ENCODE results near the gene ARFGAP3.

ARFGAP3 gene

GRCh38 chr22:42848941-42849550, 8.0 kb downstream of the ARFGAP3 start:
- no peak overlapping the region for H3K27ac ChIP-seq
- H3K27me3 ChIP-seq, result no peaks in the 10 kb centered on the region
- TF ChIP-seq Cebpa-rat (IDR thresholded peaks at IDR 0.05), result no peak
- no peak overlapping the region for H3K9ac ChIP-seq
- no peak overlapping the region for H3K4me3 ChIP-seq
- 0 out of 22 replicates have a peak, but pooled peaks cover 0 to 3% (median 0%) of the 10 kb centered on the region in 11 experiments for H3K9me3 ChIP-seq (replicated peaks in 1 of 11)
- peaks cover 28 to 67% (median 44%) of the 10 kb centered on the region in 11 experiments for H3K36me3 ChIP-seq
- peaks cover 19 to 73% (median 52%) of the 10 kb centered on the region in 11 experiments; a peak in 19 of 22 replicates for H4K20me1 ChIP-seq
- H3K4me1 ChIP-seq, result peaks cover 0 to 7% (median 3%) of the 10 kb centered on the region in 10 experiments; a peak in 15 of 20 replicates
- no peak overlapping the region for H3K4me2 ChIP-seq

- Histone ChIP-seq H3K9me3 (replicated peaks in 1 of 11) (no peaks in the 10 kb centered on the region), H3K27ac (no peak overlapping the region), H4K20me1 (peaks cover 19 to 69% (median 39%) of the 10 kb centered on the region in 11 experiments; a peak in 19 of 22 replicates), H3K4me1 (peaks cover 0 to 6% (median 0%) of the 10 kb centered on the region in 10 experiments; a peak in 2 of 20 replicates), H3K4me2 (no peak overlapping the region), H3K27me3 (no peaks in the 10 kb centered on the region), H3K36me3 (peaks cover 47 to 69% (median 54%) of the 10 kb centered on the region in 11 experiments), H3K4me3 (no peak overlapping the region), H3K9ac (no peak overlapping the region)
- TF ChIP-seq Cebpa-rat (IDR thresholded peaks at IDR 0.05), result no peak
Observed at GRCh38 chr22:42847110-42847509, 10.0 kb downstream of the ARFGAP3 start.

DNA sequence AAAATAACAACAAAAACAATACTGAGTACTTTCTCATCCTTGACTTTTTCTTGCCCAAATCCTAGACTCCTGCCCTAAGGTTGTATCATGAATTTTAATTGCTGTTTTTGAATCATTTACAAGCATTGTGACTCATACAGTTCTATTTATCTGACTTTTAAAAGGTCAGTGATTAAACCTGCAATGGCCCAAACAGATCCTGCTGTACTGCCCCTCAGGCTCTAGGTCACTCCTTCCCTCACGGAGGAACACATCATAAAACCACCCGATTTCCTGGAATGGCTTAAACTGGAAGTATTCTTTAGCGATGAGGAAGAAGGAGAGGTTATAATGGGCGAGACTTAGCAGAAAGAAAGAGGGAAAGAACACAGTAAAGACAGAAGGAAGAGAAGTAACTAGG, 12.3 kb downstream of the ARFGAP3 start:
- peaks cover 0 to 6% (median 0%) of the 10 kb centered on the region in 10 experiments; a peak in 2 of 20 replicates for H3K4me1 ChIP-seq
- H3K4me2 ChIP-seq, result no peak overlapping the region
- H3K27ac ChIP-seq, result no peak overlapping the region
- no peak overlapping the region for H3K4me3 ChIP-seq
- peaks cover 70 to 82% (median 76%) of the 10 kb centered on the region in 11 experiments for H3K36me3 ChIP-seq
- no peak for TF ChIP-seq Cebpa-rat (IDR thresholded peaks at IDR 0.05)
- H3K27me3 ChIP-seq, result no peaks in the 10 kb centered on the region
- no peak overlapping the region for H3K9ac ChIP-seq
- peaks cover 12 to 54% (median 21%) of the 10 kb centered on the region in 11 experiments; a peak in 18 of 22 replicates for H4K20me1 ChIP-seq
- no peaks in the 10 kb centered on the region for H3K9me3 ChIP-seq (replicated peaks in 1 of 11)

DNA sequence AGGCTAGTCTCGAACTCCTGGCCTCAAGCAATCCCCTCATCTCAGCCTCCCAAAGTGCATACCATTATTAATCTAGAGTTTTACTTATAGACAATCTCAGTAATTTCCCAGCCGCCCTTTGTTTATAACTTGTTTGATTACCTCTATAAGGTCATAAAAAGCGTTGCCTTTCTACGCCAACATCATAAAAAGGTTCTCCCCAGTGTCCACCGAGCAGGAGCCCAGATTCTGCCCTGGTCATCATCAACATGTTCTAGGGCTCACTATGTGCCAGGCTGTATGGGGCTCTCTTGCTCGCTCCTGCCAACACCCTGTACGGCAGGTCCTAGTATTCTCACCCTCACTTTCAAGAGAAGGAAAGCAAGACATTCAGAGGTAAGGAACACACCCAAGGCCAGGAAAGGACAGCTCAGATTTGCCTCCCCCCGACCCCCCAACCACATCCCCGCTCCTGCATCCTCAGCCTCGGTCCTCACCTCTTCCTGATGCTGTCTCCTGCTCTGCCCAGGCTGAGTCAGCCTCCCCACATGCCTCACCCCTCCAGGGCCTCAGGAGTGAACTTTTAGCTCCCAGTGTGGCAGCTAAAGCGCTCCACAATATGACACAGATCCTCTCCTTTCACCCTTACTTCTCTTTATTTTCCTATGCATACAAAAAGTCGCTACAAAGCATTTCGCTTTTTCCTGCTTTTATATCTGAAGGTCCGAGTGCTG, 14.3 kb downstream of the ARFGAP3 start:
- peaks cover 82 to 97% (median 92%) of the 10 kb centered on the region in 11 experiments for H3K36me3 ChIP-seq
- no peak overlapping the region for H3K4me3 ChIP-seq
- peaks cover 0 to 34% (median 7%) of the 10 kb centered on the region in 11 experiments; a peak in 14 of 22 replicates for H4K20me1 ChIP-seq
- no peak overlapping the region for H3K9ac ChIP-seq
- H3K4me2 ChIP-seq, result no peak overlapping the region
- no peak overlapping the region for H3K27ac ChIP-seq
- no peaks in the 10 kb centered on the region for H3K27me3 ChIP-seq
- H3K9me3 ChIP-seq (replicated peaks in 1 of 11), result no peaks in the 10 kb centered on the region
- TF ChIP-seq Cebpa-rat (IDR thresholded peaks at IDR 0.05), result no peak
- peaks cover 0 to 6% (median 0%) of the 10 kb centered on the region in 10 experiments; a peak in 3 of 20 replicates for H3K4me1 ChIP-seq

DNA sequence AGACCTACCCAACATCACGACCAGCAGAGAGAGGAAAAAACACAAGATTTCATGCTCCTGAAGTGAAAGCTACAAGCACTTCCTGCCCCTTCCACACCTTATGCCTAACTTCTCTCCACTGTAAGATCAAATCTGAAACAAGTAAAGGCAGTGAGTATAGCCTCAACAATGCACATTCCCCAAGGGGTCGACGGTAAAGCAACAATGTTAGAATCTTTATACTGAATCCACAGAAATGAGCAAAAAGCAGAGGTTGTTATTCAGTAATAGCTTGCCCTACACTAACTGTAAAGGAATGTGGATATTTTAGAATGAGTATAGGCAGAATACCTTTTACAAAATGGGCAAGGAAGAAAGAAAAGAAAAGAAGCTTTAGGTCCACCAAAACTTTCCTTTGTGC, 15.6 kb downstream of the ARFGAP3 start:
- H3K27me3 ChIP-seq, result no peaks in the 10 kb centered on the region
- H3K27ac ChIP-seq, result no peak overlapping the region
- peaks cover 0 to 24% (median 3%) of the 10 kb centered on the region in 11 experiments; a peak in 11 of 22 replicates for H4K20me1 ChIP-seq
- peaks cover 85 to 100% (median 95%) of the 10 kb centered on the region in 11 experiments for H3K36me3 ChIP-seq
- peaks cover 0 to 6% (median 0%) of the 10 kb centered on the region in 10 experiments; a peak in 3 of 20 replicates for H3K4me1 ChIP-seq
- no peaks in the 10 kb centered on the region for H3K9me3 ChIP-seq (replicated peaks in 1 of 11)
- no peak overlapping the region for H3K9ac ChIP-seq
- no peak for TF ChIP-seq Cebpa-rat (IDR thresholded peaks at IDR 0.05)
- no peak overlapping the region for H3K4me2 ChIP-seq
- no peak overlapping the region for H3K4me3 ChIP-seq

DNA sequence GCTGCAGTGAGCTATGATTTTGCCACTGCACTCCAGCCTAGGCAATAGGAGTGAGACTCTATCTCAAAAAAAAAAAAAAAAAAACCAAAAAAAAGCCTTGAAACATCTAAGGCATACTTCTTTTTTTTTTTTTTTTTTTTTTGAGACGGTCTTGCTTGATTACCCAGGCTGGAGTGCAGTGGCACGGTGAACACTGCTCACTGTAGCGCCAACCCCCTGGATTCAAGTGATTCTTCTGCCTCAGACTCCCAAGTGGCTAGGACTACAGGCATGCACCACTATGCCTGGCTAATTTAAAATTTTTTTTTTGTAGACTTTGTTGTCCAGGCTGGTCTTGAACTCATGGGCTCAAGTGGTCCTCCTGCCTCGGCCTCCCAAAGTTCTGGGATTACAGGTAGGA, 19.5 kb downstream of the ARFGAP3 start:
- Histone ChIP-seq H3K4me1 (no peaks in the 10 kb centered on the region; a peak in 1 of 20 replicates), H4K20me1 (peaks cover 0 to 13% (median 0%) of the 10 kb centered on the region in 11 experiments; a peak in 8 of 22 replicates)
- no peak for TF ChIP-seq Cebpa-rat (IDR thresholded peaks at IDR 0.05)

DNA sequence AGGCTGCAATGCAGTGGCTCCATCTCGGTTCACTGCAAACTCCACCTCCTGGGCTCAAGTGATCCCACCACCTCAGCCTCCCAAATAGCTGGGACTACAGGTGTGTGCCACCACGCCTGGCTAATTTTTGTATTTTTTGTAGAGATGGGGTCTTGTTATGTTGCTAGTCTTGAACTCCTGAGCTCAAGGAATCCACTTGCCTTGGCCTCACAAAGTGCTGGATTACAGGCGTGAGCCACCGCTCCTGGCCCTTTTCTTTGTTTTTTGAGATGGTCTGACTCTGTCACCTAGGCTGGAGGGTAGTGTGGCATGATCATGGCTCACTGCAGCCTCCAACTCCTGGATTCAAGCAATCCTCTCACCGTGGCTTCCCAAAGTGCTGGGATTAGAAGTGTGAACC, 21.0 kb downstream of the ARFGAP3 start:
- Histone ChIP-seq H3K36me3 (peaks cover 88 to 100% (median 95%) of the 10 kb centered on the region in 11 experiments), H4K20me1 (peaks cover 0 to 5% (median 0%) of the 10 kb centered on the region in 11 experiments; a peak in 4 of 22 replicates)

More for the DNA sequence above, 19.5 kb downstream of the ARFGAP3 start:
- H3K27me3 ChIP-seq, result no peaks in the 10 kb centered on the region
- H3K4me2 ChIP-seq, result no peak overlapping the region
- H3K4me3 ChIP-seq, result no peak overlapping the region
- H3K9ac ChIP-seq, result no peak overlapping the region
- H3K36me3 ChIP-seq, result peaks cover 88 to 100% (median 95%) of the 10 kb centered on the region in 11 experiments
- H3K9me3 ChIP-seq (replicated peaks in 1 of 11), result no peaks in the 10 kb centered on the region
- H3K27ac ChIP-seq, result no peak overlapping the region

GRCh38 chr22:42834177-42834949, 22.7 kb downstream of the ARFGAP3 start:
- Histone ChIP-seq H3K36me3 (peaks cover 88 to 100% (median 96%) of the 10 kb centered on the region in 11 experiments), H3K27ac (no peak overlapping the region), H3K27me3 (no peaks in the 10 kb centered on the region), H3K4me1 (peaks cover 0 to 10% (median 4%) of the 10 kb centered on the region in 10 experiments; a peak in 9 of 20 replicates), H3K4me2 (no peak overlapping the region), H4K20me1 (peaks cover 0 to 3% (median 0%) of the 10 kb centered on the region in 11 experiments; a peak in 5 of 22 replicates), H3K9me3 (replicated peaks in 1 of 11) (no peaks in the 10 kb centered on the region), H3K4me3 (no peak overlapping the region), H3K9ac (no peak overlapping the region)
- TF ChIP-seq Cebpa-rat (IDR thresholded peaks at IDR 0.05), result no peak

More for the DNA sequence above, 21.0 kb downstream of the ARFGAP3 start:
- no peak for TF ChIP-seq Cebpa-rat (IDR thresholded peaks at IDR 0.05)
- Histone ChIP-seq H3K4me3 (no peak overlapping the region), H3K9me3 (replicated peaks in 1 of 11) (no peaks in the 10 kb centered on the region), H3K4me1 (no peaks in the 10 kb centered on the region; a peak in 1 of 20 replicates), H3K4me2 (no peak overlapping the region), H3K27ac (no peak overlapping the region), H3K9ac (no peak overlapping the region), H3K27me3 (no peaks in the 10 kb centered on the region)
